ENCODE measurements around the gene HSFX2. TPM values are rescaled to one million over a fixed set of nuclear protein-coding genes. Genes with fewer than 3 reads are reported as not detected.
"Not testable (repeated sequence)": the region's sequence is repeated elsewhere in the genome, so short reads cannot be mapped to it uniquely, and the experiment has no call there.

The HSFX2 gene
- polyA plus RNA-seq, 1 donor from 2014 or later = 1.3 TPM

DNA sequence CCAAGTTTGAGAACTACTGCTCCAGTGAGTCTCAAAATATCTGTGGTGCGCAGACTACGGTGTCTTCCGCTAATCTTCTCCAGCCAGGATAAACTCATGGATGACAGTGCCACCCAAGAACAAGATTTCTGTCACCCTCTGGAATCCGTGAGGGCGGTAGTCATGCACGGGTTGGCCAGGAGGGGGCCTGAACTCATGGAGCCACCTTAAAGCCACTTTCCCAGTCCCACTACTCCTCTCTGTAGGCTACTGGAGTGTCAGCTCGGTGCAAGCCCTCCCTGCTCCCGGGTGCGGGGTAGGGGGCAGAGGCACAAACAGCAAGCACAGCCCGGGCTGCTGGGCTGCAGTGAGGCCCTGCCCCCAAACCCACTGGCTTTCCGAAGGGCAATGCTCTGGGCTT lies 3.5 kb upstream of the HSFX2 start:
- not testable (repeated sequence) for H4K20me1 ChIP-seq (ENCODE audit: insufficient read depth); H3K4me2 ChIP-seq (ENCODE audit: low read length); H3F3A ChIP-seq (ENCODE audit: insufficient read depth, low read length, poor library complexity, severe bottlenecking); H3K27ac ChIP-seq (ENCODE audit: low read length); H3K9me2 ChIP-seq (ENCODE audit: insufficient read depth, low read length); H3K9ac ChIP-seq (ENCODE audit: low read length); H3K9me3 ChIP-seq (ENCODE audit: low read length); H3K4me3 ChIP-seq (ENCODE audit: low read length); H2AFZ ChIP-seq (ENCODE audit: low read depth, low read length); H3K27me3 ChIP-seq (ENCODE audit: insufficient read depth, low read depth, low read length); H3K36me3 ChIP-seq (ENCODE audit: insufficient read depth, low read length); H3K79me2 ChIP-seq (replicated peaks; ENCODE audit: insufficient read depth, low read length)

- H3K9me2 ChIP-seq (ENCODE audit: insufficient read depth, low read length); H2AFZ ChIP-seq (ENCODE audit: low read depth, low read length); H3K4me2 ChIP-seq (ENCODE audit: low read length); H3K9ac ChIP-seq (ENCODE audit: low read length); H3K4me3 ChIP-seq (ENCODE audit: low read length); H3F3A ChIP-seq (ENCODE audit: insufficient read depth, low read length, poor library complexity, severe bottlenecking); H3K9me3 ChIP-seq (ENCODE audit: low read length); H3K79me2 ChIP-seq (replicated peaks; ENCODE audit: insufficient read depth, low read length); H3K27me3 ChIP-seq (ENCODE audit: insufficient read depth, low read depth, low read length); H4K20me1 ChIP-seq (ENCODE audit: insufficient read depth); H3K36me3 ChIP-seq (ENCODE audit: insufficient read depth, low read length); H3K27ac ChIP-seq (ENCODE audit: low read length): not testable (repeated sequence)
Observed at GRCh38 chrX:149595943-149596342, 829 bp upstream of the HSFX2 start.

DNA sequence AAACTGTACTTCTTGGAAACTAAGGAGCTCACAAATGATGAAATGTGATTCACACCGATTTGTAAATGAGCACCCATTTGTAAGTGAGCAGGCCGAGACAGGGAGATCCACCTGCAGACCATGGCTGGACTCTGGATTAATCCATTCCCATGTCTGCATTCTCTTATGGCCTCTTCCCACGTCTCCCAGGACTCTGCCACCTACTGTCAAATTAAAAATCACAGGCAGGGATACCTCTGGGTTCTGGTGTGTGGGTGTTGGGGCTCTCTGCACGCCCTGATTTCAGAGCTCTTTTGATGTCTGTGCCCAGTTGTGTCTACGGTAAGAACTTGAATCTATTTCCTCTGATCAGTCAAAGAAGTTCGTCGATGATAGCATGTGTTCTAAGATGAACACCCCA lies 4.1 kb downstream of the HSFX2 start:
- not testable (repeated sequence) for H3K4me3 ChIP-seq (ENCODE audit: low read length); H2AFZ ChIP-seq (ENCODE audit: low read depth, low read length); H3F3A ChIP-seq (ENCODE audit: insufficient read depth, low read length, poor library complexity, severe bottlenecking); H3K79me2 ChIP-seq (replicated peaks; ENCODE audit: insufficient read depth, low read length); H3K27ac ChIP-seq (ENCODE audit: low read length); H3K36me3 ChIP-seq (ENCODE audit: insufficient read depth, low read length); H3K9me3 ChIP-seq (ENCODE audit: low read length); H3K9ac ChIP-seq (ENCODE audit: low read length); H3K4me2 ChIP-seq (ENCODE audit: low read length); H4K20me1 ChIP-seq (ENCODE audit: insufficient read depth); H3K9me2 ChIP-seq (ENCODE audit: insufficient read depth, low read length); H3K27me3 ChIP-seq (ENCODE audit: insufficient read depth, low read depth, low read length)

DNA sequence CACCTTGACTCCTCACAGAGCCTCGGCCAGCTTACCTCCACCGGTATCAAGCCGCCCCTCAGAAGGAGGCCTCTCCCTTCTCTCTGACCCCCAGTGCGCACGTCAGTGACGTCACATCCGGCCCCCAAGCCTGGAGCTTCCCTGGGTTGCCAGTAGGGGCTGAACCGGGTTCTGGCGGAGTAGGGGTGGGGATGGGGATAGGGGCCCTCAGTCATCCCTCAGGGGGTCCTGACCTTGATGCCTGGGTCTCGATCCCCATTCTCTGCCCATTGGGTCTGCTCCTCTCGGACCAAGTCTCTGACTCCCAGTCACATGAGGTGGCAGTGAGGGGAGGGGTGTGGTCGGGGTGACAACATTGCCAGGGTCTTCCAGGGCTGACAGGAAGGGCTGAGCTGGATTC lies 7.8 kb downstream of the HSFX2 start, which contains the start of gene MAGEA9B:
TSS of gene MAGEA9B (minus strand) at position 101 of the 400 bp plus-strand sequence. CDS start 4,280 bp downstream, outside the sequence.
- not testable (repeated sequence) for H3K9me3 ChIP-seq (ENCODE audit: low read length); H3K4me2 ChIP-seq (ENCODE audit: low read length); H3F3A ChIP-seq (ENCODE audit: insufficient read depth, low read length, poor library complexity, severe bottlenecking); H3K79me2 ChIP-seq (replicated peaks; ENCODE audit: insufficient read depth, low read length); H3K36me3 ChIP-seq (ENCODE audit: insufficient read depth, low read length); H3K4me3 ChIP-seq (ENCODE audit: low read length); H3K9ac ChIP-seq (ENCODE audit: low read length); H3K27ac ChIP-seq (ENCODE audit: low read length); H3K27me3 ChIP-seq (ENCODE audit: insufficient read depth, low read depth, low read length); H2AFZ ChIP-seq (ENCODE audit: low read depth, low read length); H3K9me2 ChIP-seq (ENCODE audit: insufficient read depth, low read length); H4K20me1 ChIP-seq (ENCODE audit: insufficient read depth)

GRCh38 chrX:149585631-149586030 lies 9.5 kb downstream of the HSFX2 start:
- H3F3A ChIP-seq (ENCODE audit: insufficient read depth, low read length, poor library complexity, severe bottlenecking); H3K9me2 ChIP-seq (ENCODE audit: insufficient read depth, low read length); H3K4me3 ChIP-seq (ENCODE audit: low read length); H3K27me3 ChIP-seq (ENCODE audit: insufficient read depth, low read depth, low read length); H3K79me2 ChIP-seq (replicated peaks; ENCODE audit: insufficient read depth, low read length); H3K9ac ChIP-seq (ENCODE audit: low read length); H3K36me3 ChIP-seq (ENCODE audit: insufficient read depth, low read length); H3K9me3 ChIP-seq (ENCODE audit: low read length); H2AFZ ChIP-seq (ENCODE audit: low read depth, low read length); H4K20me1 ChIP-seq (ENCODE audit: insufficient read depth); H3K4me2 ChIP-seq (ENCODE audit: low read length); H3K27ac ChIP-seq (ENCODE audit: low read length): not testable (repeated sequence)

DNA sequence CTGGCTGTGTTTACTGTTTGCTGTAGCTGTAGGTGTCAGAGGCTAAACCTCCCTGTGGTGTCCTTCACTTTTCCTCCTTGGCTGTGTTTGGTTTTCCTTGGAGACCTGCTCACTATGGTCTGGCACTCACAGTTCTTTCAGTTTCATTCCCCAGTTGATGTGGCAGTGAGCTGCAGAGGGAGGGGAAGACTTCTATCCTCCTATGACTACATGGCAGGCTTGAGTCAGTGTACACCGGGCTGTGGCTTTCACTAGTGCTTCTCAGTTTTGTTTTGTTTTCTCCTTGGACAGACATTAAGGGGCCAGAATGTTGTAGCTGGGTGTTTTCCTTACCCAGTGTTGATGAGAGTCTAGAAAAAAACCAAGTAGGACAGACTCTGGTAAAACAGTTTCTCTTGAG lies 21.7 kb downstream of the HSFX2 start:
- not testable (repeated sequence) for H2AFZ ChIP-seq (ENCODE audit: low read depth, low read length); H3F3A ChIP-seq (ENCODE audit: insufficient read depth, low read length, poor library complexity, severe bottlenecking); H3K79me2 ChIP-seq (replicated peaks; ENCODE audit: insufficient read depth, low read length); H3K9ac ChIP-seq (ENCODE audit: low read length); H3K9me2 ChIP-seq (ENCODE audit: insufficient read depth, low read length); H3K4me2 ChIP-seq (ENCODE audit: low read length); H3K9me3 ChIP-seq (ENCODE audit: low read length); H4K20me1 ChIP-seq (ENCODE audit: insufficient read depth); H3K27ac ChIP-seq (ENCODE audit: low read length); H3K36me3 ChIP-seq (ENCODE audit: insufficient read depth, low read length); H3K27me3 ChIP-seq (ENCODE audit: insufficient read depth, low read depth, low read length); H3K4me3 ChIP-seq (ENCODE audit: low read length)
